A673 (cell line): Measurements from ENCODE around the gene NDUFA13. TPM values are rescaled to one million over a fixed set of nuclear protein-coding genes. Genes with fewer than 3 reads are reported as not detected.

Source experiments
- BruUV-seq: library from RNA; stranded (reverse); fragments of 400-500 nt; replicated peaks from 2 replicates; lab custom pipeline; 2021; lab: Mats Ljungman, UMichigan
- CTCF ChIA-PET: fragments of 300-600 bp; sonication (Branson Sonifier 250); formaldehyde crosslinking; loops from one replicate; lab custom pipeline; 2022; ENCODE audit warnings: antibody characterized with exemption; lab: Charles Lee
- POLR2A ChIA-PET: fragments of 300-600 bp; sonication (Branson Sonifier 250); formaldehyde crosslinking; loops from one replicate; lab custom pipeline; 2022; ENCODE audit warnings: antibody characterized with exemption; ENCODE audit not compliant: low non-redundant PET; lab: Charles Lee
- DNase-seq: peaks from one replicate; pipeline ENCODE4 v3.0.0-alpha.2; 2015; ENCODE audit warnings: low spot score
- H3K27ac ChIP-seq: fragments of 200-600 bp; sonication (generic); 2 replicates; pipeline ENCODE4 v1.5.1; 2016; ENCODE audit warnings: mixed run types, low read depth, mild to moderate bottlenecking, mixed read lengths, antibody characterized with exemption, low read length; ENCODE audit not compliant: poor library complexity, severe bottlenecking
- H3K27me3 ChIP-seq: fragments of 200-600 bp; sonication (generic); replicated peaks from 2 replicates; pipeline ENCODE4 v1.6.1; 2017; ENCODE audit warnings: mixed run types, low read depth, mild to moderate bottlenecking, mixed read lengths, antibody characterized with exemption, low read length; ENCODE audit not compliant: insufficient read depth, poor library complexity
- H3K36me3 ChIP-seq: fragments of 200-600 bp; sonication (generic); 2 replicates; pipeline ENCODE4 v1.6.1; 2016; ENCODE audit warnings: mixed run types, mild to moderate bottlenecking, mixed read lengths, antibody characterized with exemption, low read length; ENCODE audit not compliant: insufficient read depth, poor library complexity, severe bottlenecking
- H3K4me1 ChIP-seq: fragments of 200-600 bp; sonication (generic); 2 replicates; pipeline ENCODE4 v1.6.1; 2017; ENCODE audit warnings: mixed run types, mild to moderate bottlenecking, mixed read lengths, antibody characterized with exemption, low read length; ENCODE audit not compliant: insufficient read depth, poor library complexity, severe bottlenecking
- H3K4me3 ChIP-seq: fragments of 200-600 bp; sonication (generic); 2 replicates; pipeline ENCODE4 v1.5.1; 2016; ENCODE audit warnings: low read depth, mixed run types, mild to moderate bottlenecking, mixed read lengths, low read length; ENCODE audit not compliant: poor library complexity, severe bottlenecking
- H3K9me3 ChIP-seq: fragments of 200-600 bp; sonication (generic); 2 replicates; pipeline ENCODE4 v1.6.1; 2016; ENCODE audit warnings: mixed run types, low read depth, mild to moderate bottlenecking, mixed read lengths, antibody characterized with exemption, low read length; ENCODE audit not compliant: poor library complexity, severe bottlenecking
- CTCF ChIP-seq: fragments of 300-800, 200-600 bp; sonication (generic); conservative IDR thresholded peaks from 2 replicates; pipeline ENCODE4 v1.5.1; 2017; ENCODE audit warnings: low read depth, mild to moderate bottlenecking, antibody characterized with exemption, low read length, moderate library complexity, mixed read lengths
- EZH2 ChIP-seq: fragments of 200-600 bp; sonication (generic); IDR thresholded peaks from 2 replicates; pipeline ENCODE4 v1.6.1; 2017; ENCODE audit warnings: borderline replicate concordance, low read depth, mild to moderate bottlenecking, mixed read lengths, antibody characterized with exemption, low read length; ENCODE audit not compliant: poor library complexity, severe bottlenecking
- intact Hi-C: fragments of 100-400 bp; cut with micrococcal nuclease; formaldehyde crosslinking; loops from one replicate; pipeline ENCODE4 v1.10.0; 2022; ENCODE audit not compliant: unreplicated experiment
- total RNA-seq: library from RNA; stranded (reverse); gene quantifications from 2 replicates; pipeline ENCODE4 v1.2.3, GENCODE V29; 2021

Gene NDUFA13
- total RNA-seq, 1 experiment from 2014 or later: 431 TPM

- POLR2A ChIA-PET: no interaction called here
- no TSS peak for BruUV-seq
- CTCF ChIA-PET: no interaction called here
These were observed 7.2 kb downstream of the NDUFA13 start for GRCh38 chr19:19523177-19523576.

GRCh38 chr19:19524053-19524452 lies 8.0 kb downstream of the NDUFA13 start:
- CTCF ChIA-PET: no interaction called here
- POLR2A ChIA-PET: no interaction called here
- Histone ChIP-seq H3K27ac (no peak overlapping the region), H3K4me3 (no peak overlapping the region), H3K4me1 (peaks cover 10% of the 10 kb centered on the region), H3K9me3 (peaks cover 4% of the 10 kb centered on the region), H3K27me3 (no peaks in the 10 kb centered on the region), H3K36me3 (peaks cover 26% of the 10 kb centered on the region)
- BruUV-seq: no TSS peak
- intact Hi-C loops: no loop called here
- TF ChIP-seq EZH2 (no peak), CTCF (no peak)
- no peak for DNase-seq

More at GRCh38 chr19:19523177-19523576, 7.2 kb downstream of the NDUFA13 start:
- H3K4me3 ChIP-seq: no peak overlapping the region
- no peak for DNase-seq
- intact Hi-C loops: no loop called here
- H3K36me3 ChIP-seq: peaks cover 32% of the 10 kb centered on the region
- peaks cover 10% of the 10 kb centered on the region for H3K4me1 ChIP-seq
- no peak overlapping the region for H3K27ac ChIP-seq
- TF ChIP-seq CTCF: no peak
- TF ChIP-seq EZH2: no peak
- H3K27me3 ChIP-seq: no peaks in the 10 kb centered on the region
- peaks cover 4% of the 10 kb centered on the region for H3K9me3 ChIP-seq

GRCh38 chr19:19525611-19526380 lies 9.8 kb downstream of the NDUFA13 start:
- peaks cover 4% of the 10 kb centered on the region for H3K9me3 ChIP-seq
- TF ChIP-seq CTCF: no peak
- TF ChIP-seq EZH2: no peak
- peaks cover 12% of the 10 kb centered on the region for H3K36me3 ChIP-seq
- ChIA-PET POLR2A (no interaction called here), CTCF (no interaction called here)
- intact Hi-C loops: no loop called here
- peaks cover 10% of the 10 kb centered on the region for H3K4me1 ChIP-seq
- H3K27me3 ChIP-seq: no peaks in the 10 kb centered on the region
- DNase-seq: no peak
- BruUV-seq: no TSS peak
- no peak overlapping the region for H3K4me3 ChIP-seq
- peak overlapping the region; percentile 37 for H3K27ac ChIP-seq
